HepG2 (cell line): ENCODE data around the gene ASIC2. TPM values are rescaled to one million over a fixed set of nuclear protein-coding genes. Genes with fewer than 3 reads are reported as not detected.

Source experiments
- ETV5 ChIP-seq: IDR thresholded peaks from 2 replicates; pipeline ENCODE4 v1.6.1; 2018; ENCODE audit warnings: missing biosample characterization, missing genetic modification reagents, inconsistent platforms, borderline replicate concordance
- HMG20A ChIP-seq: IDR thresholded peaks from 2 replicates; pipeline ENCODE4 v1.6.1; 2016; ENCODE audit warnings: borderline replicate concordance
- HNRNPL ChIP-seq: fragments of 200-400 bp; formaldehyde crosslinking; IDR thresholded peaks from 2 replicates; pipeline ENCODE4 v1.6.1; 2017; ENCODE audit warnings: mild to moderate bottlenecking, low read depth, low read length
- IRF2 ChIP-seq: IDR thresholded peaks from 2 replicates; pipeline ENCODE4 v1.6.1; 2018; ENCODE audit warnings: missing genetic modification reagents, missing compliant biosample characterization
- KDM6A ChIP-seq: IDR thresholded peaks from 2 replicates; pipeline ENCODE4 v1.6.1; 2016; ENCODE audit warnings: low read depth
- MZF1 ChIP-seq: sonication (generic); formaldehyde crosslinking; IDR thresholded peaks from 2 replicates; pipeline ENCODE4 v1.8.1; 2023; ENCODE audit warnings: mild to moderate bottlenecking, missing genetic modification reagents, borderline replicate concordance
- NFE2 ChIP-seq: sonication (generic); formaldehyde crosslinking; IDR thresholded peaks from 2 replicates; pipeline ENCODE4 v1.4.0; 2020; ENCODE audit warnings: missing genetic modification reagents
- RAD51 ChIP-seq: fragments of 450-650 bp; IDR thresholded peaks from 2 replicates; pipeline ENCODE4 v1.6.1; 2016; ENCODE audit warnings: borderline replicate concordance
- REXO4 ChIP-seq: sonication (generic); formaldehyde crosslinking; IDR thresholded peaks from 2 replicates; pipeline ENCODE4 v1.8.0; 2022; ENCODE audit warnings: missing genetic modification reagents, mild to moderate bottlenecking, borderline replicate concordance
- SIN3A ChIP-seq: IDR thresholded peaks from 2 replicates; pipeline ENCODE4 v1.6.1; 2011; ENCODE audit warnings: low read depth, mild to moderate bottlenecking, control low read depth, low read length, borderline replicate concordance
- SRSF4 ChIP-seq: fragments of 200-400 bp; formaldehyde crosslinking; IDR thresholded peaks from one replicate; pipeline ENCODE4 v1.6.1; 2018; ENCODE audit warnings: mild to moderate bottlenecking, low read depth, low read length, moderate library complexity; ENCODE audit not compliant: poor library complexity, severe bottlenecking
- STAG1 ChIP-seq: sonication (generic); formaldehyde crosslinking; IDR thresholded peaks from 2 replicates; pipeline ENCODE4 v1.4.0; 2020; ENCODE audit warnings: missing genetic modification reagents
- XRCC5 ChIP-seq: fragments of 200-400 bp; formaldehyde crosslinking; optimal IDR thresholded peaks from 2 replicates; pipeline ENCODE3; 2017; ENCODE audit warnings: mild to moderate bottlenecking, low read length
- YEATS2 ChIP-seq: sonication (generic); formaldehyde crosslinking; IDR thresholded peaks from 2 replicates; pipeline ENCODE4 v1.4.0; 2020; ENCODE audit warnings: missing genetic modification reagents, borderline replicate concordance
- ZBTB8A ChIP-seq: sonication (generic); formaldehyde crosslinking; IDR thresholded peaks from 2 replicates; pipeline ENCODE4 v1.4.0; 2020; ENCODE audit warnings: mild to moderate bottlenecking, low read depth, missing genetic modification reagents, borderline replicate concordance
- ZNF263 ChIP-seq: sonication (generic); formaldehyde crosslinking; IDR thresholded peaks from 2 replicates; pipeline ENCODE4 v1.4.0; 2020; ENCODE audit warnings: missing genetic modification reagents
- ZNF34 ChIP-seq: sonication (generic); formaldehyde crosslinking; IDR thresholded peaks from 2 replicates; pipeline ENCODE4 v1.4.0; 2020; ENCODE audit warnings: mild to moderate bottlenecking, missing genetic modification reagents, borderline replicate concordance
- ZNF557 ChIP-seq: sonication (generic); formaldehyde crosslinking; IDR thresholded peaks from 2 replicates; pipeline ENCODE4 v1.4.0; 2020; ENCODE audit warnings: missing genetic modification reagents
- ZNF577 ChIP-seq: sonication (generic); formaldehyde crosslinking; IDR thresholded peaks from 2 replicates; pipeline ENCODE4 v1.4.0; 2020; ENCODE audit warnings: mild to moderate bottlenecking, low read depth, missing genetic modification reagents, borderline replicate concordance
- ZNF713 ChIP-seq: sonication (generic); formaldehyde crosslinking; IDR thresholded peaks from 2 replicates; pipeline ENCODE4 v1.4.0; 2020; ENCODE audit warnings: mild to moderate bottlenecking, missing genetic modification reagents
- polyA plus RNA-seq, 8 experiments: library from polyadenylated mRNA; depleted of rRNA in 3 of 8; stranded (reverse) in 7 of 8; unstranded in 1 of 8; fragments of >200 nt; fragmentation: Illumina TruSeq in 4 of 8; extraction: Trizol in 4 of 8; gene quantifications; 2 replicates each; pipeline versions ENCODE4 v1.2.1 to v1.2.3, GENCODE V29; 2011 to 2016; ENCODE audit warnings: low read depth in 4 of 8, missing spikeins in 1 of 8, mixed read lengths in 1 of 8; ENCODE audit not compliant: insufficient read depth in 1 of 8
- total RNA-seq, 5 experiments: library from RNA; depleted of rRNA; stranded (reverse); fragments of >200 nt; fragmentation: Illumina TruSeq; extraction: Trizol; gene quantifications; 2 replicates each; pipeline ENCODE4 v1.2.3, GENCODE V29; 2016; ENCODE audit warnings: low read depth in 1 of 5
- TF ChIP-seq, protein P1 (sequence below): sonication (generic); formaldehyde crosslinking; IDR thresholded peaks from 2 replicates; pipeline ENCODE4 v1.9.0; 2021; ENCODE audit warnings: missing genetic modification reagents, mild to moderate bottlenecking, borderline replicate concordance
- TF ChIP-seq, protein P2 (sequence below): sonication (generic); formaldehyde crosslinking; IDR thresholded peaks from 2 replicates; pipeline ENCODE4 v1.4.0; 2020; ENCODE audit warnings: mild to moderate bottlenecking, missing genetic modification reagents, borderline replicate concordance
- TF ChIP-seq, protein P3 (sequence below): sonication (generic); formaldehyde crosslinking; IDR thresholded peaks from 2 replicates; pipeline ENCODE4 v1.5.0; 2020; ENCODE audit warnings: missing genetic modification reagents

ASIC2 gene
- total and polyA plus RNA-seq, 2 of the 13 experiments (the other 11 are each of a cell fraction or from before 2014, with no cell fraction given): not detected

DNA sequence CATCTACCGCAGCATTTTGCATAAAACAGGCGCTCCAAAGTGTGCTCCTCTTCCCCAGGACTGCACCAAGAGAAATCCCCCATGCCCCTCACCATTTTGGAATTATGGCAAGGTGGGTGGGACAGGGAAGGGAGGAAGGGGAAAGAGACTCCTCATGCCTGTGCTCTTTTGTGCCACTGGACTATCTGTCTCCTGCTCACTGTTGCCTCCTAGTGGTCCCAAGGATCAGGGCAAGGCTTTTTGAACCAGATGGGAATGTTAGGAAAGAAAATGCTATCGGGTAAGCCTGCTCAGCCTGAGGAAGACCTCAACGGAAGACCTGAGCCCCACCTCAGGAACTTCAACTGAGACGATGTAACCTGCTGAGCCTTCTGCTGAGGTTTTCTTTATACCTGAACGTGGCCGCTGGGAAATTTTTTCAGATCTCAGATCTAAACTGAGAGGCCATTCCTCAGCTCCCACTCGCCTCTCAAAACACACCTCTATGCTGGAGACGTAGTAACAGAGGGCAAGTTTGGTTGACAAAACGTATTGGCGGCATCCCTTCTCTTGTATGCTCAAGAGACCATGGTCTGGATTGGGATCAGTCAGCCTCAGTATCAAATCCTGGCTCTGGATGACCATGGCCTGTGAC lies 243.2 kb downstream of the ASIC2 start (continued):
- no peak for TF ChIP-seq SIN3A
- no peak for TF ChIP-seq HMG20A (CRISPR knock-in tag)
- no peak for TF ChIP-seq ZNF557 (CRISPR knock-in tag)
- TF ChIP-seq ZNF34 (CRISPR knock-in tag): no peak
- no peak for TF ChIP-seq ZNF713 (CRISPR knock-in tag)
- no peak for TF ChIP-seq IRF2
- peak; percentile 31; the same call in 1 of the 2 replicates for TF ChIP-seq STAG1 (CRISPR knock-in tag)
- TF ChIP-seq, protein P1, sequence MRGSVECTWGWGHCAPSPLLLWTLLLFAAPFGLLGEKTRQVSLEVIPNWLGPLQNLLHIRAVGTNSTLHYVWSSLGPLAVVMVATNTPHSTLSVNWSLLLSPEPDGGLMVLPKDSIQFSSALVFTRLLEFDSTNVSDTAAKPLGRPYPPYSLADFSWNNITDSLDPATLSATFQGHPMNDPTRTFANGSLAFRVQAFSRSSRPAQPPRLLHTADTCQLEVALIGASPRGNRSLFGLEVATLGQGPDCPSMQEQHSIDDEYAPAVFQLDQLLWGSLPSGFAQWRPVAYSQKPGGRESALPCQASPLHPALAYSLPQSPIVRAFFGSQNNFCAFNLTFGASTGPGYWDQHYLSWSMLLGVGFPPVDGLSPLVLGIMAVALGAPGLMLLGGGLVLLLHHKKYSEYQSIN (CRISPR knock-in tag): no peak
- no peak for TF ChIP-seq NFE2
- no peak for TF ChIP-seq MZF1 (CRISPR knock-in tag)
- no peak for TF ChIP-seq RAD51
- TF ChIP-seq, protein P2, sequence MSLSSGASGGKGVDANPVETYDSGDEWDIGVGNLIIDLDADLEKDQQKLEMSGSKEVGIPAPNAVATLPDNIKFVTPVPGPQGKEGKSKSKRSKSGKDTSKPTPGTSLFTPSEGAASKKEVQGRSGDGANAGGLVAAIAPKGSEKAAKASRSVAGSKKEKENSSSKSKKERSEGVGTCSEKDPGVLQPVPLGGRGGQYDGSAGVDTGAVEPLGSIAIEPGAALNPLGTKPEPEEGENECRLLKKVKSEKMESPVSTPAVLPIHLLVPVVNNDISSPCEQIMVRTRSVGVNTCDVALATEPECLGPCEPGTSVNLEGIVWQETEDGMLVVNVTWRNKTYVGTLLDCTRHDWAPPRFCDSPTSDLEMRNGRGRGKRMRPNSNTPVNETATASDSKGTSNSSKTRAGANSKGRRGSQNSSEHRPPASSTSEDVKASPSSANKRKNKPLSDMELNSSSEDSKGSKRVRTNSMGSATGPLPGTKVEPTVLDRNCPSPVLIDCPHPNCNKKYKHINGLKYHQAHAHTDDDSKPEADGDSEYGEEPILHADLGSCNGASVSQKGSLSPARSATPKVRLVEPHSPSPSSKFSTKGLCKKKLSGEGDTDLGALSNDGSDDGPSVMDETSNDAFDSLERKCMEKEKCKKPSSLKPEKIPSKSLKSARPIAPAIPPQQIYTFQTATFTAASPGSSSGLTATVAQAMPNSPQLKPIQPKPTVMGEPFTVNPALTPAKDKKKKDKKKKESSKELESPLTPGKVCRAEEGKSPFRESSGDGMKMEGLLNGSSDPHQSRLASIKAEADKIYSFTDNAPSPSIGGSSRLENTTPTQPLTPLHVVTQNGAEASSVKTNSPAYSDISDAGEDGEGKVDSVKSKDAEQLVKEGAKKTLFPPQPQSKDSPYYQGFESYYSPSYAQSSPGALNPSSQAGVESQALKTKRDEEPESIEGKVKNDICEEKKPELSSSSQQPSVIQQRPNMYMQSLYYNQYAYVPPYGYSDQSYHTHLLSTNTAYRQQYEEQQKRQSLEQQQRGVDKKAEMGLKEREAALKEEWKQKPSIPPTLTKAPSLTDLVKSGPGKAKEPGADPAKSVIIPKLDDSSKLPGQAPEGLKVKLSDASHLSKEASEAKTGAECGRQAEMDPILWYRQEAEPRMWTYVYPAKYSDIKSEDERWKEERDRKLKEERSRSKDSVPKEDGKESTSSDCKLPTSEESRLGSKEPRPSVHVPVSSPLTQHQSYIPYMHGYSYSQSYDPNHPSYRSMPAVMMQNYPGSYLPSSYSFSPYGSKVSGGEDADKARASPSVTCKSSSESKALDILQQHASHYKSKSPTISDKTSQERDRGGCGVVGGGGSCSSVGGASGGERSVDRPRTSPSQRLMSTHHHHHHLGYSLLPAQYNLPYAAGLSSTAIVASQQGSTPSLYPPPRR (CRISPR knock-in tag): no peak
- TF ChIP-seq YEATS2: no peak
- TF ChIP-seq ETV5 (CRISPR knock-in tag): no peak
- TF ChIP-seq, protein P3, sequence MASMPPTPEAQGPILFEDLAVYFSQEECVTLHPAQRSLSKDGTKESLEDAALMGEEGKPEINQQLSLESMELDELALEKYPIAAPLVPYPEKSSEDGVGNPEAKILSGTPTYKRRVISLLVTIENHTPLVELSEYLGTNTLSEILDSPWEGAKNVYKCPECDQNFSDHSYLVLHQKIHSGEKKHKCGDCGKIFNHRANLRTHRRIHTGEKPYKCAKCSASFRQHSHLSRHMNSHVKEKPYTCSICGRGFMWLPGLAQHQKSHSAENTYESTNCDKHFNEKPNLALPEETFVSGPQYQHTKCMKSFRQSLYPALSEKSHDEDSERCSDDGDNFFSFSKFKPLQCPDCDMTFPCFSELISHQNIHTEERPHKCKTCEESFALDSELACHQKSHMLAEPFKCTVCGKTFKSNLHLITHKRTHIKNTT (CRISPR knock-in tag): no peak
- no peak for TF ChIP-seq HNRNPL
- no peak for TF ChIP-seq SRSF4
- no peak for TF ChIP-seq KDM6A (CRISPR knock-in tag)
- TF ChIP-seq XRCC5: peak; percentile 58
- TF ChIP-seq ZNF263 (CRISPR knock-in tag): peak; percentile 51; the same call in 1 of the 2 replicates
- TF ChIP-seq REXO4 (CRISPR knock-in tag): no peak
- no peak for TF ChIP-seq ZNF577 (CRISPR knock-in tag)
- TF ChIP-seq ZBTB8A (CRISPR knock-in tag): no peak
